Measurements from ENCODE around the gene GALNT10.

Gene GALNT10

GRCh38 chr5:154419236-154419635 is 228.7 kb downstream of the GALNT10 start:
- DNase-seq (ENCODE audit: extremely low read depth, low read depth): no peak
- TF ChIP-seq, protein P1, sequence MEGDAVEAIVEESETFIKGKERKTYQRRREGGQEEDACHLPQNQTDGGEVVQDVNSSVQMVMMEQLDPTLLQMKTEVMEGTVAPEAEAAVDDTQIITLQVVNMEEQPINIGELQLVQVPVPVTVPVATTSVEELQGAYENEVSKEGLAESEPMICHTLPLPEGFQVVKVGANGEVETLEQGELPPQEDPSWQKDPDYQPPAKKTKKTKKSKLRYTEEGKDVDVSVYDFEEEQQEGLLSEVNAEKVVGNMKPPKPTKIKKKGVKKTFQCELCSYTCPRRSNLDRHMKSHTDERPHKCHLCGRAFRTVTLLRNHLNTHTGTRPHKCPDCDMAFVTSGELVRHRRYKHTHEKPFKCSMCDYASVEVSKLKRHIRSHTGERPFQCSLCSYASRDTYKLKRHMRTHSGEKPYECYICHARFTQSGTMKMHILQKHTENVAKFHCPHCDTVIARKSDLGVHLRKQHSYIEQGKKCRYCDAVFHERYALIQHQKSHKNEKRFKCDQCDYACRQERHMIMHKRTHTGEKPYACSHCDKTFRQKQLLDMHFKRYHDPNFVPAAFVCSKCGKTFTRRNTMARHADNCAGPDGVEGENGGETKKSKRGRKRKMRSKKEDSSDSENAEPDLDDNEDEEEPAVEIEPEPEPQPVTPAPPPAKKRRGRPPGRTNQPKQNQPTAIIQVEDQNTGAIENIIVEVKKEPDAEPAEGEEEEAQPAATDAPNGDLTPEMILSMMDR (IDR thresholded peaks at IDR 0.05; ENCODE audit: low read depth, low read length): no peak

DNA sequence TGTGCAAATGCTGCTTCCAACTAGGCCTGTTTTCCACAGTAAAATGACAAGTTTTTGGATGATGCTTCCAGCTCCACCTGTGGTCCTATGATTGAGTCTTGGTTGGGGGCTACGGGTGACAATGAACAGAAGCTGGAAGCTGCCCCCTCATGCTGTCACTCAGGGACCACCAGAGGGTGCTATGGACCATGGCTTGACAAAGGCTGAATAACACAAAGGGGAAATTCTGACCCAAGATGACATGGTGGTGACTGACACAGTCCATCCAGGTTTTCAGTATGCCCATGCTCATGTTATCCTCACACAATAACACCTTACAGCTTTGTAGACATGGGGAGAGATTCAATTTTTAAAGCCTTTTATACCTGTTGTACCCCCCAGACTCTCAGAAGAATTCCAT is 231.3 kb downstream of the GALNT10 start:
- DNase-seq (ENCODE audit: extremely low read depth, low read depth): no peak
- TF ChIP-seq, protein P1 (IDR thresholded peaks at IDR 0.05; ENCODE audit: low read depth, low read length): peak; percentile 36

DNA sequence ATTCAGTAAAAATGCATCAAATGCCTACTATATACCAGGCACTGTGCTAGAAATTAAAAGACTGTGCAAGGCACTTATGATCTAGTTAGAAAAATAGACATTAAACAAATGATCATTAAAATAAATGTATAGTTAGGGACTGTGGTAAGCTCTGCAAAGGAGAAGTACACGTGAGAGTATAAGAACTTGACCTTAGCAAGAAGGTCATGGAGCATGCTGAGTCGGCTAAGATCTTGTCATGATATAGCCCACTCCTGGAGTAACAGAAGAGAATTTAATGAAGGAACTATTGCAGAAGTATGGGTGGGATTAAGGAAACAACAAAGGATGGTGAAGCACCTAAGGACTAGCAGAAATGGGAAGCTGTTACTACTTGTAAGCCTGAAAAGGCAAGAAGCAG is 231.8 kb downstream of the GALNT10 start:
- TF ChIP-seq, protein P1 (IDR thresholded peaks at IDR 0.05; ENCODE audit: low read depth, low read length): no peak

GRCh38 chr5:154428208-154428607 is 237.7 kb downstream of the GALNT10 start:
- no peak for DNase-seq (ENCODE audit: extremely low read depth, low read depth)
- TF ChIP-seq, protein P1 (IDR thresholded peaks at IDR 0.05; ENCODE audit: low read depth, low read length): no peak

More for the DNA sequence above, 231.8 kb downstream of the GALNT10 start:
- DNase-seq (ENCODE audit: extremely low read depth, low read depth): no peak

DNA sequence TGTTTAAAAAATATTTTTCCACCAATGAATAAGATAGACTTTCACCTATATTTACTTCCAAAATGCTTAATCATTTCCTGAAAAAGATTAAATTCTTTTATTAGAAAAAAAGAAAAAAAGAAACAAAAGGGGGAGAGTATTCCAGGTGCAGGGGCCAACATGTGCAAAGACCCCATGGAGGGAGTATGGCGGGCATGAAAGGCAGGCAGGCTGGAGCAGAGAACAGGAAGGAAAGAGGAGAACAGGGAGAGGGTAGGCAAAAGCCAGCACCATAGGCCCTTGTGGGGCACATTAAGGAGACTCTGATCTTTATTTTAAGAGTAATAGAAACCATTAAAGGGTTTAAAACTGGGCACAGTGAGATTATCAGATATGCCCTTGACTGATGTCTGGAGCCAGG is 238.8 kb downstream of the GALNT10 start:
- TF ChIP-seq, protein P1 (IDR thresholded peaks at IDR 0.05; ENCODE audit: low read depth, low read length): no peak

DNA sequence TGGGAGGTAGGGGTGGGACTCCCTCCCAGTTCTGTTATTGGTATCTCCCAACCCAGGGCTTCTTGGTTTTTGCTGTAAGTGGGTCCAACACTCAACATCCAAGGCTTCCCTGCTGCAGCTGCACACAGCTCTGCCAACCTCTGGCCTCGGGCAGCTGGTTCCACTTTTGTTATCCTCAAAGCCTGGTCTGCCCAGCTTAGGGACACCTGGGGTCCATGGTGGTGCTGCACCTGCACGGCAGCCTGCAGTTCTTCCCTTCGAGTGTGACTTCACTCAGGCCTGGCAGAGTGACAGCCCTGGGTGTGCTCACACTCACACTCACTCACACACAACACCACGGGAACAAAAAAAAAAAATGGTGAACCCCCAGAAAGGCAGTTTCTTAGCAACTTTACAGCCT is 239.9 kb downstream of the GALNT10 start:
- TF ChIP-seq, protein P1 (IDR thresholded peaks at IDR 0.05; ENCODE audit: low read depth, low read length): no peak
- DNase-seq (ENCODE audit: extremely low read depth, low read depth): no peak

More for the DNA sequence above, 238.8 kb downstream of the GALNT10 start:
- no peak for DNase-seq (ENCODE audit: extremely low read depth, low read depth)

DNA sequence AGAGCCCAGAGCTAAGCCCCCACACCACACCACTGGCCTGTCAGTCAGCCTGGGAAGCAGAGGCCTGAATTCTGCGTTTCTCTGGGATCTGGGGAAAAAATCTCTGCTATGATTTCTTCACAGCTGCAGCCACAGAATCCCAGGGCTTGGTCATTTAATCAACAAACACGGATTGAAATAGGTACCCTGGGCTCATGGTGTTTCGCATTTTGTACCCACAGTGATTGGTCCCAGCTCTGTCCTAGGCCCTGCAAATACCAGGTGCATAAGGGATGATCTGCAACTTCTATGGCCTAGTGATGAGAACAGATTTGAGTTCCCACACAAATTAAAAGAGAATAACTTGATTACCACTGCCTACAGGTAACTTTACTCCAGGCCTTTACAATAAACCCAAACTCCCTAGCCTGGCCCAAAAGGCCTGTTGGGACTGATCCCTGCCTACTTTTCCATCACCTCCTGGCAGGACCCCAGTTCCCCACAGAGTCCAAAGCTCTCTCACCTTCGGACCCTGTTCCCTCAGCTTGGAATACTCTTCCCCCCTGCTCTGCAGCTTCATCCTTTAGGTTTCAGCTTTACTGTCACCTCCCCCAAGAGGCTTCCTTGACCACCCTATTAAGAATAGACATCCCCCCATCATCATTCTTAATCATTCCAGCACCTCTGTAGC is 240.6 kb downstream of the GALNT10 start:
- TF ChIP-seq, protein P1 (IDR thresholded peaks at IDR 0.05; ENCODE audit: low read depth, low read length): no peak
- no peak for DNase-seq (ENCODE audit: extremely low read depth, low read depth)
